Thyroid gland (tissue), 4 donors: Measurements from ENCODE around the gene PALS1. TPM values are rescaled to one million over a fixed set of nuclear protein-coding genes. Genes with fewer than 3 reads are reported as not detected.

Experiments used
- DNase-seq, 2 donors: peaks; one replicate each; pipeline ENCODE4 v3.0.0-alpha.2; 2019
- H3K27ac ChIP-seq, 3 donors: fragments of 200-600 bp; sonication (generic); 1 replicate in 2 of 3; 2 replicates in 1 of 3; pipeline ENCODE4 v1.5.1; 2016 to 2019; ENCODE audit warnings: mild to moderate bottlenecking in 1 of 3, moderate library complexity in 1 of 3
- H3K27me3 ChIP-seq: fragments of 200-600 bp; sonication (generic); one replicate; pipeline ENCODE4 v1.5.1; 2019
- H3K36me3 ChIP-seq, 2 donors: fragments of 200-600 bp; sonication (generic); one replicate each; pipeline ENCODE4 v1.5.1; 2016 to 2019
- H3K4me1 ChIP-seq, 2 donors: fragments of 200-600 bp; sonication (generic); one replicate each; pipeline ENCODE4 v1.5.1; 2017 to 2019
- H3K4me3 ChIP-seq, 3 donors: fragments of 200-600 bp; sonication (generic); replicated peaks in 1 of 3; 1 replicate in 2 of 3; 2 replicates in 1 of 3; pipeline ENCODE4 v1.5.1; 2016; ENCODE audit warnings: mild to moderate bottlenecking in 1 of 3
- H3K9me3 ChIP-seq: fragments of 200-600 bp; sonication (generic); one replicate; pipeline ENCODE4 v1.5.1; 2017
- POLR2A ChIP-seq, 2 donors: fragments of 450-650 bp; IDR thresholded peaks; one replicate each; pipeline ENCODE4 v1.6.1; 2017; ENCODE audit warnings: antibody characterized with exemption in 2 of 2, mild to moderate bottlenecking in 2 of 2, moderate library complexity in 1 of 2
- whole genome bisulfite sequencing, 2 donors: methylation state at CpG; one replicate each; pipeline ENCODE4 v1.1.5; 2017; 5-methylcytosine and 5-hydroxymethylcytosine counted together
- intact Hi-C: fragments of 100-400 bp; cut with DNase I; formaldehyde crosslinking; loops from one replicate; pipeline ENCODE4 v1.15.1; 2023
- total RNA-seq, 4 donors: library from RNA; depleted of rRNA; stranded (reverse); fragments of >200 nt; gene quantifications; one replicate each; pipeline ENCODE4 v1.2.3, GENCODE V29; 2016
- TF ChIP-seq, protein P1 (sequence below), 6 experiments: fragments of 200-600 bp in 3 of 6; fragments of 450-650 bp in 3 of 6; sonication (generic) in 3 of 6; IDR thresholded peaks; one replicate each; pipeline ENCODE4 v1.5.1; 2016 to 2019; ENCODE audit warnings: antibody characterized with exemption in 6 of 6, mild to moderate bottlenecking in 2 of 6, inconsistent platforms in 1 of 6, moderate library complexity in 1 of 6

Gene PALS1
- total RNA-seq, 4 donors from 2014 or later, result 62.6 to 88.4 (median 77.5) TPM

DNA sequence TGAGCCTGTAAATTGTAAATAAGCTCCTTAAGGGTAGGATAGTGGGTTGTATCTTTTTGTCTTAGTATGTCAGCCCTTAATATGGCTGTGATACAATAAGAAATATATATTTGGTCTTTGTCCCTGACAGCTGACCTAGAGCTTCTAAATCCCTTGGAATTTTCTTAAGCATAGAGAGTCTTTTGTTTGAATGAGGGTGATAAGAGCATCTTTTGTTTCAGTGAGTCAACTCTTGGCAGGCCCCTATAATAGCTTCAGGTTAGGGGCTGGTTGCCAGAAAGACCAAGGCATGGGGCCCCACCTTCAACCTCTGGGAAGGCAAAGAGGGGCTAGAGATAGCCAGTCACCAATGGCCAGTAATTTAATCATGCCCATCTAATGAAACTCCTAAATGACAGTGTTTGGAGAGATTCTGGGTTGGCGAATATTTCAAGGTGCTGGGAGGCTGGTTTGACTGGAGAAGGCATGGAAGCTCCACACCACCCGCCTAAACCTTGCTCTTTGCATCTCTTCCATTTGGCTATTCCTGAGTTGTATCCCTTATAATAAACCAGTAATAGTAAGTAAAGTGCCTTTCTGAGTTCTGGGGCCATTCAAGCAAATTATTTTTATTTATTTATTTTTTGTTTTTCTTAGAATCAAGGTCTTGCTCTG, 10.5 kb downstream of the PALS1 start:
- no peaks in the 10 kb centered on the region for H3K9me3 ChIP-seq
- H3K36me3 ChIP-seq, result no peaks in the 10 kb centered on the region
- H3K4me3 ChIP-seq, result no peak overlapping the region
- intact Hi-C loops, result no loop called here
- peaks cover 4 to 12% of the 10 kb centered on the region in 2 donors for H3K4me1 ChIP-seq
- TF ChIP-seq, protein P1, sequence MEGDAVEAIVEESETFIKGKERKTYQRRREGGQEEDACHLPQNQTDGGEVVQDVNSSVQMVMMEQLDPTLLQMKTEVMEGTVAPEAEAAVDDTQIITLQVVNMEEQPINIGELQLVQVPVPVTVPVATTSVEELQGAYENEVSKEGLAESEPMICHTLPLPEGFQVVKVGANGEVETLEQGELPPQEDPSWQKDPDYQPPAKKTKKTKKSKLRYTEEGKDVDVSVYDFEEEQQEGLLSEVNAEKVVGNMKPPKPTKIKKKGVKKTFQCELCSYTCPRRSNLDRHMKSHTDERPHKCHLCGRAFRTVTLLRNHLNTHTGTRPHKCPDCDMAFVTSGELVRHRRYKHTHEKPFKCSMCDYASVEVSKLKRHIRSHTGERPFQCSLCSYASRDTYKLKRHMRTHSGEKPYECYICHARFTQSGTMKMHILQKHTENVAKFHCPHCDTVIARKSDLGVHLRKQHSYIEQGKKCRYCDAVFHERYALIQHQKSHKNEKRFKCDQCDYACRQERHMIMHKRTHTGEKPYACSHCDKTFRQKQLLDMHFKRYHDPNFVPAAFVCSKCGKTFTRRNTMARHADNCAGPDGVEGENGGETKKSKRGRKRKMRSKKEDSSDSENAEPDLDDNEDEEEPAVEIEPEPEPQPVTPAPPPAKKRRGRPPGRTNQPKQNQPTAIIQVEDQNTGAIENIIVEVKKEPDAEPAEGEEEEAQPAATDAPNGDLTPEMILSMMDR (IDR thresholded peaks at IDR 0.05), result no peak
- no peak for TF ChIP-seq POLR2A (IDR thresholded peaks at IDR 0.05)
- H3K27ac ChIP-seq, result no peak overlapping the region
- DNase-seq, result no peak
- no peaks in the 10 kb centered on the region for H3K27me3 ChIP-seq
- WGBS, 2 donors, result 95 to 100% methylated on average over 2 of the region's 2 CpGs

DNA sequence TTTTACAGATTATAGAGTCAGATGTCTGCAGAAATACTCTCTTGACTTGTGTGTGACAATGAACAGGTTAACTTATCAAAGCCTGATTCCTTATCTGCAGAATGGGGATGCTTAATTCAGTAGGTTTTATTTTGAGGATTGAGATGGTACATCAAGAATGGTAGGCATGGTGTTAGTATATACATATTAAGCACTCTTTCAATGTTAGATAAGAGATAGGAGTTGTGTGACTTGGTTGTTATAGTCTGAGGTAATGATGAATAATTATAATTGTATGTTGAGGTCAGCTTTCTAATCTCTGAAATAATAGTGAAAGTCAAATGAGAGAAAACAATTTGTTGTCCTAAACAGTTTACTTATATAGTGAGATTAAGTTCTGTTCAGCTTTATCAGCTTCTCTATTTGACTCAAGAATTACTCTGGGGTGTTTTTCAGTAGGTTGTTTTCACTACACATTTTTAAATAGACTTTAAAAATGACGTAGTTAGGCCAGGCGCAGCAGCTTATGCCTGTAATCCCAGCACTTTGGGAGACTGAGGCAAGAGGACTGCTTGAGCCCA, 11.9 kb downstream of the PALS1 start:
- Histone ChIP-seq H3K27me3 (no peaks in the 10 kb centered on the region), H3K9me3 (no peaks in the 10 kb centered on the region), H3K36me3 (no peaks in the 10 kb centered on the region), H3K4me3 (no peak overlapping the region), H3K27ac (no peak overlapping the region), H3K4me1 (peaks cover 4% of the 10 kb centered on the region in 2 donors)
- 81 to 83% methylated on average over 2 of the region's 2 CpGs for WGBS, 2 donors
- intact Hi-C loops, result no loop called here
- TF ChIP-seq, protein P1 (IDR thresholded peaks at IDR 0.05), result no peak
- no peak for TF ChIP-seq POLR2A (IDR thresholded peaks at IDR 0.05)
- no peak for DNase-seq

DNA sequence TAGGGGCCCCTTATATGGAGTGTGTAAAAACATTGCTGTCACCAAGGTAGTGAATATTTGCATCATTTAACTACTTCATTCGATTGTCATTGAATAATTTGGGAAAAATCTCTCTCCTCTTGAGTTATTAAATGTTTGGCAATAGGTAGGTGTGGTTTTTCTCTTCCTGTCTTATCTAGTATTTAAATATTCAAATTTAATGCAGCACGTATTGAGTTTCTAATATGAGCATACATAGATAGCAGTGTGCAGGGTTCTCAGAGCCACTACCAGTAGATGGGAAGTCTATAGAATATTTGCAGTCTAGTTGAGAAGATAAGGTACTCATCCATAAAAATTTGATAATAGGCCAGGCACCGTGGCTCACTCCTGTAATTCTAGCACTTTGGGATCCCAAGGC, 16.7 kb downstream of the PALS1 start:
- H3K4me3 ChIP-seq, result no peak overlapping the region
- H3K4me1 ChIP-seq, result peaks cover 4 to 7% of the 10 kb centered on the region in 2 donors
- TF ChIP-seq POLR2A (IDR thresholded peaks at IDR 0.05), result no peak
- TF ChIP-seq, protein P1 (IDR thresholded peaks at IDR 0.05), result no peak
- 85 to 89% methylated on average over 3 of the region's 3 CpGs for WGBS, 2 donors
- intact Hi-C loops, result no loop called here
- no peak overlapping the region for H3K27ac ChIP-seq
- H3K9me3 ChIP-seq, result no peaks in the 10 kb centered on the region
- DNase-seq, result no peak
- no peaks in the 10 kb centered on the region for H3K27me3 ChIP-seq
- no peaks in the 10 kb centered on the region for H3K36me3 ChIP-seq

DNA sequence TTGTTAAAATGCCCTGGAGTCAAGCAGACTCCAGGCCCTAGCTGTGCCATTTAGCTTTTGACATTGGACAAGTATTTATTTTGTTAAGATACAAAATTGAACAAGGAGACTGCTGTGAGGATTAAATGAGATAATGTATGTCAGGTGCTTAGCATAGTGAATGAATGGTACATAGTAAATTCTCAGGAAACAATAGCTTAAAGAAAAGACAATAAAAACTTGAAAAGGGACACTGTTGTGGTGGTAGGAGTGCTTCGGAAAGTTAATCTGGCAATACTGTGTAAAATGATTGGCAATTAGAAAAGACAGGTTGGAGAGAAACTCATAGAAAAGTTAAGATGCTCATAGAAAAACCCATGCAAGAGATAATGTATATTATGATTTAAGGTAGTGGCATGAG, 19.7 kb downstream of the PALS1 start:
- Histone ChIP-seq H3K27me3 (no peaks in the 10 kb centered on the region), H3K9me3 (no peaks in the 10 kb centered on the region), H3K36me3 (no peaks in the 10 kb centered on the region), H3K4me3 (no peak overlapping the region), H3K4me1 (peaks cover 5 to 15% of the 10 kb centered on the region in 2 donors), H3K27ac (no peak overlapping the region)
- DNase-seq, result no peak
- 93 to 94% methylated on average over 1 of the region's 1 CpG for WGBS, 2 donors
- intact Hi-C loops, result no loop called here
- TF ChIP-seq, protein P1 (IDR thresholded peaks at IDR 0.05), result no peak

DNA sequence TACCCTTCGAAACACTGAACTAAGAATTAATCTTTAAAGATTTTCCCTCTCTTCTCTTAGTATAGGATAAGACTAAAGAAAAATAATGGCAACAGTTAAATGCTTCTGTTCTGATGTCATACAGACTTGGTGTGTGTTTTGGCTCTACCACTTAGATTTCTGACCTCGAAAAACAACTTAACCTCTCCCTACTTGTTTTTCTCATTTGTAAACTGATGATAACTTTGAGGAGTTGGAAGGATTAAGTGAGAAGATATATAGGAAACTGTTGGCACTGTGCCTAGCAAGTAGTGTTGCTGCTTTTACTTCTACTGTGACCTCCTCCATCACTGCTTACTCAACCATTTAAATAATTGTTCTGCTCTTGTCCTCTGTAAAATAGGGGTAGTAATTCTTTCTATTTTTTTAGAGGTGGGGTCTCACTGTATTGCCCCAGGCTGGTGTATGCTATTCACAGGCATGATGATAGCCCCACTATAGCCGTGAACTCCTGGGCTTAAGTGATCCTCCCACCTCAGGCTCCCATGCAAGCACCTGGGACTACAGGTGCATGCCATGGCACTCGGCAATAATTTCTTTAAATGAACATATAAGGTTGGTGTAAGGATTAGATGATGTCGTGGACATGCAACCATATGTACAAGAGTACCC, 22.4 kb downstream of the PALS1 start:
- 76 to 83% methylated on average over 5 of the region's 5 CpGs for WGBS, 2 donors
- no peaks in the 10 kb centered on the region for H3K27me3 ChIP-seq
- TF ChIP-seq POLR2A (IDR thresholded peaks at IDR 0.05), result no peak
- TF ChIP-seq, protein P1 (IDR thresholded peaks at IDR 0.05), result no peak
- DNase-seq, result no peak
- H3K9me3 ChIP-seq, result no peaks in the 10 kb centered on the region
- H3K4me3 ChIP-seq, result no peak overlapping the region
- intact Hi-C loops, result no loop called here
- H3K27ac ChIP-seq, result no peak overlapping the region
- H3K4me1 ChIP-seq, result peaks cover 16 to 22% of the 10 kb centered on the region in 2 donors
- no peaks in the 10 kb centered on the region for H3K36me3 ChIP-seq
